Stomach (tissue), 9 donors: Measurements from ENCODE around the gene ACKR3. TPM values are rescaled to one million over a fixed set of nuclear protein-coding genes. Genes with fewer than 3 reads are reported as not detected.

ENCODE experiments used
- DNase-seq, 2 donors: peaks; one replicate each; pipeline versions ENCODE4 v3.0.0 to v3.0.0-alpha.2; 2013 to 2019
- H3K27ac ChIP-seq, 5 donors: fragments of 200-600 bp in 4 of 5; sonication (generic) in 4 of 5; one replicate each; pipeline ENCODE4 v1.5.1; 2013 to 2019; ENCODE audit warnings: mild to moderate bottlenecking in 1 of 5, moderate library complexity in 1 of 5
- H3K27me3 ChIP-seq, 3 donors: fragments of 200-600 bp; sonication (generic); one replicate each; pipeline ENCODE4 v1.5.1; 2017 to 2019; ENCODE audit warnings: mixed run types in 1 of 3
- H3K36me3 ChIP-seq, 4 donors: fragments of 200-600 bp; sonication (generic); 1 replicate in 3 of 4; 2 replicates in 1 of 4; pipeline ENCODE4 v1.5.1; 2016 to 2019
- H3K4me1 ChIP-seq, 4 donors: fragments of 200-600 bp; sonication (generic); one replicate each; pipeline ENCODE4 v1.5.1; 2016 to 2019
- H3K4me3 ChIP-seq, 4 donors: fragments of 200-600 bp; sonication (generic) in 3 of 4; one replicate each; pipeline ENCODE4 v1.5.1; 2016 to 2019; ENCODE audit warnings: mild to moderate bottlenecking in 1 of 4
- H3K9me3 ChIP-seq, 4 donors: fragments of 200-600 bp; sonication (generic); one replicate each; pipeline ENCODE4 v1.5.1; 2016 to 2019
- EP300 ChIP-seq: sonication (generic); formaldehyde crosslinking; IDR thresholded peaks from one replicate; pipeline ENCODE4 v1.6.1; 2017; ENCODE audit warnings: antibody characterized with exemption
- POLR2A ChIP-seq, 4 donors: fragments of 450-650 bp; IDR thresholded peaks; one replicate each; pipeline ENCODE4 v1.6.1; 2016; ENCODE audit warnings: antibody characterized with exemption in 4 of 4, control low read depth in 2 of 4, mild to moderate bottlenecking in 1 of 4, moderate library complexity in 1 of 4
- POLR2AphosphoS5 ChIP-seq, 3 donors: sonication (generic); formaldehyde crosslinking; IDR thresholded peaks; one replicate each; pipeline ENCODE4 v1.6.1; 2016; ENCODE audit warnings: antibody characterized with exemption in 3 of 3
- WGBS, 5 donors: extraction: QIAGEN DNeasy Blood & Tissue Kit in 3 of 5; methylation state at CpG; one replicate each; pipeline versions ENCODE4 v1.1.5 to v1.1.7; 2013 to 2018; 5-methylcytosine and 5-hydroxymethylcytosine counted together
- intact Hi-C: fragments of 100-400 bp; cut with DNase I; formaldehyde crosslinking; loops from one replicate; pipeline ENCODE4 v1.15.1; 2023; ENCODE audit warnings: low total_unique reads
- polyA plus RNA-seq, 3 donors: library from polyadenylated mRNA; stranded (reverse); fragments of 200-250 nt; gene quantifications; one replicate each; pipeline ENCODE4 v1.2.3, GENCODE V29; 2013
- total RNA-seq, 5 donors: library from RNA; depleted of rRNA; stranded (reverse); fragments of >200 nt; gene quantifications; one replicate each; pipeline versions ENCODE4 v1.1.0 to v1.2.3, GENCODE V29; 2014 to 2016
- TF ChIP-seq, protein P1 (sequence below), 7 experiments: fragments of 450-650 bp in 4 of 7; fragments of 200-600 bp in 3 of 7; sonication (generic) in 3 of 7; IDR thresholded peaks; one replicate each; pipeline ENCODE4 v1.5.1; 2016 to 2019; ENCODE audit warnings: antibody characterized with exemption in 7 of 7, control low read depth in 2 of 7, mild to moderate bottlenecking in 1 of 7
- donor health status: healthy with polysubstance abuse.
- donor health status: Bipolar disorder and iron deficiency.
- donor health status: healthy.

The ACKR3 gene
- total and polyA plus RNA-seq, 8 donors: 5.0 to 35.0 (median 10.4) TPM

- no peak for TF ChIP-seq EP300
- TF ChIP-seq POLR2AphosphoS5 (IDR thresholded peaks at IDR 0.05): no peak
- TF ChIP-seq, protein P1, sequence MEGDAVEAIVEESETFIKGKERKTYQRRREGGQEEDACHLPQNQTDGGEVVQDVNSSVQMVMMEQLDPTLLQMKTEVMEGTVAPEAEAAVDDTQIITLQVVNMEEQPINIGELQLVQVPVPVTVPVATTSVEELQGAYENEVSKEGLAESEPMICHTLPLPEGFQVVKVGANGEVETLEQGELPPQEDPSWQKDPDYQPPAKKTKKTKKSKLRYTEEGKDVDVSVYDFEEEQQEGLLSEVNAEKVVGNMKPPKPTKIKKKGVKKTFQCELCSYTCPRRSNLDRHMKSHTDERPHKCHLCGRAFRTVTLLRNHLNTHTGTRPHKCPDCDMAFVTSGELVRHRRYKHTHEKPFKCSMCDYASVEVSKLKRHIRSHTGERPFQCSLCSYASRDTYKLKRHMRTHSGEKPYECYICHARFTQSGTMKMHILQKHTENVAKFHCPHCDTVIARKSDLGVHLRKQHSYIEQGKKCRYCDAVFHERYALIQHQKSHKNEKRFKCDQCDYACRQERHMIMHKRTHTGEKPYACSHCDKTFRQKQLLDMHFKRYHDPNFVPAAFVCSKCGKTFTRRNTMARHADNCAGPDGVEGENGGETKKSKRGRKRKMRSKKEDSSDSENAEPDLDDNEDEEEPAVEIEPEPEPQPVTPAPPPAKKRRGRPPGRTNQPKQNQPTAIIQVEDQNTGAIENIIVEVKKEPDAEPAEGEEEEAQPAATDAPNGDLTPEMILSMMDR (IDR thresholded peaks at IDR 0.05): no peak
- no peak for TF ChIP-seq POLR2A (IDR thresholded peaks at IDR 0.05)
Measured at GRCh38 chr2:236552212-236552542, 17.4 kb upstream of the ACKR3 start.

GRCh38 chr2:236552581-236553363 lies 16.9 kb upstream of the ACKR3 start:
- TF ChIP-seq, protein P1 (IDR thresholded peaks at IDR 0.05): no peak
- no peaks in the 10 kb centered on the region for H3K4me1 ChIP-seq
- H3K27ac ChIP-seq: no peak overlapping the region
- H3K36me3 ChIP-seq: no peaks in the 10 kb centered on the region
- H3K9me3 ChIP-seq: peaks cover 0 to 9% (median 6%) of the 10 kb centered on the region in 4 donors
- intact Hi-C loops: no loop called here
- peak in 1 of 2 donors; percentile 26 for DNase-seq
- 67 to 82% (median 76%) methylated on average over 11 of the region's 11 CpGs for WGBS, 5 donors
- no peak overlapping the region for H3K4me3 ChIP-seq
- H3K27me3 ChIP-seq: no peaks in the 10 kb centered on the region

More at GRCh38 chr2:236552212-236552542, 17.4 kb upstream of the ACKR3 start:
- H3K4me3 ChIP-seq: no peak overlapping the region
- no peaks in the 10 kb centered on the region for H3K27me3 ChIP-seq
- no peaks in the 10 kb centered on the region for H3K36me3 ChIP-seq
- no peak for DNase-seq
- H3K9me3 ChIP-seq: peaks cover 0 to 9% (median 6%) of the 10 kb centered on the region in 4 donors
- WGBS, 5 donors: 84 to 90% (median 88%) methylated on average over 6 of the region's 6 CpGs
- no peaks in the 10 kb centered on the region for H3K4me1 ChIP-seq
- no peak overlapping the region for H3K27ac ChIP-seq
- intact Hi-C loops: no loop called here

DNA sequence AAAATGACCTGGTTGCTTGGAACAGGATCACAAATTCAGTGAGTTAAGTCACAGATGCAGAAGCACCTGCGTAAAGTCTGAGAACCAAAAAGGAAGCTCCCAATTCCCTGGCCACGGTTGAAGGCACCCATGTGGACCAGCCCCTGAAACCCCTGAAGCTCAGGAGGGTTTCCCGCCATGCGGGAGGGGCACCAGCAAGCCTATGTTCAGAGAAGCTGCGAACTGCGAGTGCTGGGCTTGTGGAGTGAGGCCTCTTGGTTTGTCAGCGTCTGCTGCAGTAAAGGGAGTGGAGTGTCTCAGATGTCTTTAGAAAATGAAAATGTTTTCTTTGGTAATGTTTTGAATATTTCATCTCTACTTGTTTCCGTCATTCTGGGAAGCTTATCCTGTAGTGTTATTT lies 16.1 kb upstream of the ACKR3 start:
- TF ChIP-seq EP300 (no peak), POLR2AphosphoS5 (IDR thresholded peaks at IDR 0.05) (no peak), POLR2A (IDR thresholded peaks at IDR 0.05) (no peak)
- TF ChIP-seq, protein P1 (IDR thresholded peaks at IDR 0.05): no peak
- Histone ChIP-seq H3K36me3 (no peaks in the 10 kb centered on the region), H3K9me3 (peaks cover 0 to 9% (median 6%) of the 10 kb centered on the region in 4 donors), H3K4me3 (no peak overlapping the region), H3K27me3 (no peaks in the 10 kb centered on the region), H3K27ac (no peak overlapping the region), H3K4me1 (no peaks in the 10 kb centered on the region)
- DNase-seq: no peak
- WGBS, 5 donors: 85 to 92% (median 89%) methylated on average over 8 of the region's 8 CpGs
- intact Hi-C loops: no loop called here

DNA sequence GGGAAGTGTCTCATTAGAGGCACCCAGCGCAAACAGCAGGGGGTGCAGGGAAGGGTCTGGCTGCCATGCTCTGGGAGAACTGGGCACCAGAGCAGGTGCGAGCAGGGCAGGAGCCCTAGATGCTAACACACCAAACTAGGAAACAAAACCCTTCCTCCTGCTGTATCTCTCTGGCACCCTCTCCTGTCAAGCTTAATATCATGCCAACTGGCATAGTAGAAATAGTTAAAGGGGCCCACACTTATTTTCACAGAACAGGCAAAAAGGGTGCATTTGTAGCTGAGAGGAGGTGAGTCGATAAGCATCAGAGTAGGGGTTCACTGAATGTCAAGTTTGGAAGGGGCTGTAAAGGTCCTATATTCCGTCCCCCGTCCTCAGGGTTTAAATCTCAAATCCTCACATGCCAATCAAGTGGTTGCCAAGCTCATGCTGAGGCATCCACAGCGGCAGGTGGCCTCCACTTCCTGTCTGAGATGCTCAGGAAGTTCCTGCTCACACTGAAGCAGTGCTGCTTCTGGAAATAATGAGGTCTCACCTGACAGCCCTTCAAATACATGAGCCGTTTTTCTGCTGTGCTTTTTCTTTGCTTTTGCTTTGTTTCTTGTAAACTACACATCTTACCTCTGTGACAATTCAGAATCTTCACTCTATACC lies 14.9 kb upstream of the ACKR3 start:
- Histone ChIP-seq H3K36me3 (no peaks in the 10 kb centered on the region), H3K9me3 (peaks cover 0 to 9% (median 6%) of the 10 kb centered on the region in 4 donors), H3K4me1 (no peaks in the 10 kb centered on the region), H3K27me3 (no peaks in the 10 kb centered on the region), H3K4me3 (no peak overlapping the region), H3K27ac (no peak overlapping the region)
- TF ChIP-seq, protein P1 (IDR thresholded peaks at IDR 0.05): no peak
- TF ChIP-seq EP300: no peak
- no peak for TF ChIP-seq POLR2AphosphoS5 (IDR thresholded peaks at IDR 0.05)
- no peak for TF ChIP-seq POLR2A (IDR thresholded peaks at IDR 0.05)
- WGBS, 5 donors: 85 to 86% (median 86%) methylated on average over 6 to 7 of the region's 7 CpGs
- no peak for DNase-seq
- intact Hi-C loops: no loop called here
